HL-60 (cell line): ENCODE measurements around the gene CDK5RAP1.

Experiments
- REST ChIP-seq: IDR thresholded peaks from 2 replicates; pipeline ENCODE4 v1.6.1; 2012; ENCODE audit warnings: low read depth; ENCODE audit not compliant: insufficient replicate concordance
- TF ChIP-seq, protein P1 (sequence below): IDR thresholded peaks from one replicate; pipeline ENCODE4 v1.5.1; 2011; ENCODE audit warnings: low read length, control low read depth, inconsistent platforms; ENCODE audit not compliant: insufficient read depth

- TF ChIP-seq, protein P1, sequence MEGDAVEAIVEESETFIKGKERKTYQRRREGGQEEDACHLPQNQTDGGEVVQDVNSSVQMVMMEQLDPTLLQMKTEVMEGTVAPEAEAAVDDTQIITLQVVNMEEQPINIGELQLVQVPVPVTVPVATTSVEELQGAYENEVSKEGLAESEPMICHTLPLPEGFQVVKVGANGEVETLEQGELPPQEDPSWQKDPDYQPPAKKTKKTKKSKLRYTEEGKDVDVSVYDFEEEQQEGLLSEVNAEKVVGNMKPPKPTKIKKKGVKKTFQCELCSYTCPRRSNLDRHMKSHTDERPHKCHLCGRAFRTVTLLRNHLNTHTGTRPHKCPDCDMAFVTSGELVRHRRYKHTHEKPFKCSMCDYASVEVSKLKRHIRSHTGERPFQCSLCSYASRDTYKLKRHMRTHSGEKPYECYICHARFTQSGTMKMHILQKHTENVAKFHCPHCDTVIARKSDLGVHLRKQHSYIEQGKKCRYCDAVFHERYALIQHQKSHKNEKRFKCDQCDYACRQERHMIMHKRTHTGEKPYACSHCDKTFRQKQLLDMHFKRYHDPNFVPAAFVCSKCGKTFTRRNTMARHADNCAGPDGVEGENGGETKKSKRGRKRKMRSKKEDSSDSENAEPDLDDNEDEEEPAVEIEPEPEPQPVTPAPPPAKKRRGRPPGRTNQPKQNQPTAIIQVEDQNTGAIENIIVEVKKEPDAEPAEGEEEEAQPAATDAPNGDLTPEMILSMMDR, result no peak
- TF ChIP-seq REST, result no peak
Measured at GRCh38 chr20:33338467-33339258, 62.7 kb downstream of the CDK5RAP1 start.
